ENCODE results near the gene PPP1R3C. TPM values are rescaled to one million over a fixed set of nuclear protein-coding genes. Genes with fewer than 3 reads are reported as not detected.

Gene PPP1R3C
- total RNA-seq: 10 to 100 TPM in 1 of 2 donors, 1 to 10 TPM in 1; 7.9 to 26.3 TPM

GRCh38 chr10:91632671-91633550 is at the start of gene PPP1R3C:
TSS of gene PPP1R3C (minus strand) at chr10:91633071. CDS start at chr10:91632969, 102 bp downstream.

Other genes with a start within 250 kb of the PPP1R3C start
- 1 to 10 TPM; 3.4 to 3.7 TPM for gene HECTD2, start 222.7 kb downstream of the PPP1R3C start, total RNA-seq
- gene TNKS2, start 165.4 kb upstream of the PPP1R3C start, total RNA-seq: 10 to 100 TPM; 57.1 to 59.6 TPM

All from melanocyte of skin (primary cell).